GM12878 (cell line): ENCODE results near the gene TMC2. TPM values are rescaled to one million over a fixed set of nuclear protein-coding genes. Genes with fewer than 3 reads are reported as not detected.

ENCODE experiments used
- ATAC-seq: fragments of 200-7000 bp; cut with Tn5 transposase; 3 replicates; pipeline ENCODE4 v1.9.1; 2020; ENCODE audit warnings: mild to moderate bottlenecking, moderate library complexity
- BruUV-seq: library from RNA; stranded (reverse); fragments of 400-500 nt; replicated peaks from 2 replicates; lab custom pipeline; 2021; lab: Mats Ljungman, UMichigan
- CTCF ChIA-PET: fragments of 300-600 bp; sonication (Branson Sonifier 250); formaldehyde crosslinking; extraction: SDS; loops from one replicate; lab custom pipeline; 2021; ENCODE audit warnings: inconsistent platforms; lab: Yijun Ruan, JAX
- POLR2A ChIA-PET: fragments of 350-600 bp; formaldehyde crosslinking; extraction: SDS; loops from one replicate; lab custom pipeline; 2021; ENCODE audit warnings: inconsistent platforms; lab: Charles Lee
- RAD21 ChIA-PET: fragments of 300-600 bp; sonication (Branson Sonifier 250); formaldehyde crosslinking; loops from one replicate; lab custom pipeline; 2023; ENCODE audit warnings: antibody characterized with exemption; ENCODE audit not compliant: unreplicated experiment; lab: Charles Lee
- SMC1A ChIA-PET: fragments of 300-600 bp; sonication (Branson Sonifier 250); formaldehyde crosslinking; loops from one replicate; lab custom pipeline; 2023; ENCODE audit not compliant: unreplicated experiment, uncharacterized antibody; lab: Charles Lee
- DNase-seq: peaks from one replicate; pipeline ENCODE4 v3.0.0-alpha.2; 2011; ENCODE audit warnings: low read depth, low spot score
- FAIRE-seq: peaks from 3 replicates; lab custom pipeline; 2011; peaks lifted over from hg19 to GRCh38; lab: Jason Lieb, UNC
- H2AFZ ChIP-seq: 2 replicates; pipeline ENCODE4 v1.6.0; 2011; ENCODE audit warnings: low read depth, low read length, control low read depth; ENCODE audit not compliant: control insufficient read depth
- H3K27ac ChIP-seq: 2 replicates; pipeline ENCODE4 v1.5.1; 2011; ENCODE audit warnings: control low read depth; ENCODE audit not compliant: control insufficient read depth, insufficient read depth
- H3K27me3 ChIP-seq, 2 experiments: replicated peaks in 1 of 2; 2 replicates each; pipeline versions ENCODE4 v1.6.0 to v1.6.1; 2011; ENCODE audit warnings: low read length in 1 of 2; ENCODE audit not compliant: control insufficient read depth in 2 of 2, insufficient read depth in 2 of 2
- H3K36me3 ChIP-seq, 2 experiments: 2 replicates each; pipeline ENCODE4 v1.5.1; 2011; ENCODE audit warnings: low read length in 1 of 2; ENCODE audit not compliant: control insufficient read depth in 2 of 2, insufficient read depth in 2 of 2
- H3K4me1 ChIP-seq: 2 replicates; pipeline ENCODE4 v1.6.1; 2011; ENCODE audit warnings: mild to moderate bottlenecking, low read length, moderate library complexity, mixed read lengths; ENCODE audit not compliant: control insufficient read depth, insufficient read depth
- H3K4me2 ChIP-seq: 2 replicates; pipeline ENCODE4 v1.6.0; 2011; ENCODE audit warnings: control low read depth; ENCODE audit not compliant: control insufficient read depth, insufficient read depth
- H3K4me3 ChIP-seq: fragments of 200-600 bp; sonication (generic); 2 replicates; pipeline ENCODE4 v1.5.1; 2016
- H3K79me2 ChIP-seq: 2 replicates; pipeline ENCODE4 v1.6.0; 2011; ENCODE audit warnings: low read length; ENCODE audit not compliant: control insufficient read depth, insufficient read depth
- H3K9ac ChIP-seq: 2 replicates; pipeline ENCODE4 v1.8.0; 2011; ENCODE audit warnings: low read length, control low read depth, mixed read lengths; ENCODE audit not compliant: control insufficient read depth, insufficient read depth
- H3K9me3 ChIP-seq: replicated peaks from 3 replicates; pipeline ENCODE4 v1.5.1; 2011; ENCODE audit warnings: mild to moderate bottlenecking, low read length; ENCODE audit not compliant: control insufficient read depth, insufficient read depth
- H4K20me1 ChIP-seq: 2 replicates; pipeline ENCODE4 v1.6.0; 2011; ENCODE audit not compliant: control insufficient read depth, insufficient read depth
- E2F4 ChIP-seq: IDR thresholded peaks from 2 replicates; pipeline ENCODE4 v1.6.1; 2012; ENCODE audit warnings: low read depth, low read length, improper control_type of control experiment
- ELK1 ChIP-seq: IDR thresholded peaks from 2 replicates; pipeline ENCODE4 v1.6.1; 2012; ENCODE audit warnings: low read depth, low read length, improper control_type of control experiment
- IRF3 ChIP-seq: fragments of 450-650 bp; IDR thresholded peaks from 2 replicates; pipeline ENCODE4 v1.6.1; 2014; ENCODE audit warnings: mild to moderate bottlenecking
- WGBS: methylation state at CpG from one replicate; pipeline ENCODE4 v1.1.6; 2016; ENCODE audit warnings: low lambda C conversion rate; ENCODE audit not compliant: insufficient replicate concordance, insufficient coverage; ENCODE audit errors: missing lambda C conversion rate; 5-methylcytosine and 5-hydroxymethylcytosine counted together
- in situ Hi-C: fragments of 300-500 bp; cut with MboI; formaldehyde crosslinking; loops from 9 replicates; pipeline ENCODE4 v1.14.3; 2018; ENCODE audit warnings: mixed read lengths
- intact Hi-C: fragments of 100-400 bp; cut with micrococcal nuclease; formaldehyde crosslinking; loops from one replicate; pipeline ENCODE4 v1.14.2; 2022; ENCODE audit not compliant: unreplicated experiment
- polyA plus RNA-seq, 11 experiments: library from polyadenylated mRNA; depleted of rRNA in 4 of 11; unstranded in 6 of 11; stranded (reverse) in 5 of 11; fragments of >200 nt; fragmentation: Nextera tagmentation in 4 of 11; fragmentation: Illumina TruSeq in 1 of 11; extraction: Ambion mirVana in 4 of 11; extraction: Trizol in 1 of 11; gene quantifications; 1 replicate in 1 of 11; 2 replicates in 10 of 11; pipeline versions ENCODE4 v1.2.1 to v1.2.3, GENCODE V29; 2011 to 2016; ENCODE audit warnings: inconsistent platforms in 2 of 11, missing spikeins in 2 of 11, low read depth in 1 of 11
- total RNA-seq, 4 experiments: library from RNA; depleted of rRNA in 3 of 4; stranded (reverse); fragments of >200 nt in 3 of 4; fragmentation: Illumina TruSeq in 1 of 4; extraction: Trizol in 1 of 4; gene quantifications; 2 replicates each; pipeline versions ENCODE4 v1.2.1 to v1.2.3, GENCODE V29; 2013 to 2021

Gene TMC2
- total and polyA plus RNA-seq, 10 of the 15 experiments (the other 5 are each of a cell fraction or from before 2014, with no cell fraction given), result 0.08 TPM; not detected in 9

- Histone ChIP-seq H2AFZ (no peak overlapping the region), H3K9ac (no peak overlapping the region), H3K27me3 (peaks cover 0 to 5% of the 10 kb centered on the region in 2 experiments; a peak in 2 of 4 replicates), H3K9me3 (no peaks in the 10 kb centered on the region), H3K36me3 (no peaks in the 10 kb centered on the region), H3K79me2 (no peaks in the 10 kb centered on the region), H3K4me1 (no peaks in the 10 kb centered on the region), H3K4me2 (no peak overlapping the region), H3K27ac (no peak overlapping the region), H3K4me3 (no peak overlapping the region), H4K20me1 (no peaks in the 10 kb centered on the region)
- in situ Hi-C loops, result no loop called here
- no peak for TF ChIP-seq ELK1
- no peak for TF ChIP-seq IRF3
- no peak for TF ChIP-seq E2F4
- CTCF ChIA-PET, result interaction anchor here (0.9 to 1.7 kb wide), 3 partner anchors 21 to 251 kb away, joined by 3 to 5 read pairs (median 5); no protein-coding TSS in a partner anchor
- FAIRE-seq, result no peak
- 0% methylated on average over 3 of the region's 3 CpGs for WGBS
- BruUV-seq, result no TSS peak
- SMC1A ChIA-PET, result no interaction called here
- ATAC-seq, result no peak
- RAD21 ChIA-PET, result interaction anchor here (0.6 kb wide), 1 partner anchor 22 kb away, joined by 3 read pairs; no protein-coding TSS in a partner anchor
- POLR2A ChIA-PET, result no interaction called here
- intact Hi-C loops, result no loop called here
- DNase-seq, result no peak
Observed at GRCh38 chr20:2672446-2672845, 136.1 kb downstream of the TMC2 start.
